Smooth muscle cell of the brain vasculature (primary cell): ENCODE data around the gene ZNF473.

Experiments
- DNase-seq: peaks from one replicate; pipeline ENCODE4 v3.0.0-alpha.2; 2012; ENCODE audit warnings: low read depth, low spot score

Gene ZNF473

DNA sequence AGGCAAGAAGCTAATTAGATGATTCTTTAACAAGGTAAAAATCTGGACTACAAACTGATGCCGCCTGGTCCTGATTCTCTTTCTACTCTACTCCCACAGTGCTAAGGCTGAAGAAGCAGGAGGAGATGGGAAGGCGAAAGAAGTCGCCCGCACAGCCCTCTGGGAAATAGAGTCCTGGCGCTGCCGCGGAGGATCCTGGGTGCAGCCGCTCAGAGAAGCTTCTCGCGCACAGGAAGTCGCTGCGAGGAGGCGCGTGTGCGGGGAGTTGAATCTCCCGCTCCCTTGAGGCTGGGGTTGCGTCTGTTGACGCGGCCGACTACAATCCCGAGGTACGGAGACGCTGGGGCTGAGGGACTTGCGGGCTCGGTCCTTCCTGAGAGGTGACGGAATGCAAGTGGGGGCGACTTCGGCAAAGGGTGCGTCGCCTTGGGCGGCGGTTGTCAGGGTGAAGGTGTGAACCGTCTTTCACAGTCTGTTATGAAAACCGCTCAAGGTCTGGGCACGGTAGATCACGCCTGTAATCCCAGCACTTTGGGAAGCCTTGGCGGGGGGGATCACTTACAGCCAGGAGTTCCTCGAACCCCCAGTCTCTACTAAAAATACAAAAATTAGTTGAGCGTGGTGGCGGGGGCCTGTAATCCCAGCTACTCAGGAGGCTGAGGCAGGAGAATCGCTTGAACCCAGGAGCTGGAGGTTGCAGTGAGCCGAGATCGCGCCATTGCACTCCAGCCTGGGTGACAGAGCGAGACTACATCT, at the start of gene ZNF473:
TSS of gene ZNF473 (plus strand) at position 212 of the 756 bp plus-strand sequence. CDS start 5,078 bp downstream, outside the sequence.
- peak; percentile 90 for DNase-seq

DNA sequence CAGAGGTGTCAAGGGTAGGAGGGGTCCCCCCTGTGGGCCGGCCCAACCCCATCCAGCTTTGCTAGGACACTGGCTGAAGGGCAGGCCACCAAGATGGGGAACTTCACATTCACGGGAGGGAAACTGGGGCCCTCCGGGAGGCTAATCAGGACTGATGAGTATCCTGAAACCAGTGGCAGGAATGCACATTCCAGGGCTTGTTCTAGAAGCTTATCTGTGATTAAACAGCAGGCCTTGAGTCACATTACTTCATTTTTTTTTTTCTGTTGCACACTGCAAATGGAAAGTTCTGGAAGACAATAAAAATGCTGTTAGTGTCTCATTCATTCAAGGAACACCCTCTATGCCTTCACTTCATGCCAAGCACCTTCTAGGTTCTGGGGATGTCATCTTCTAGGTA, 49.3 kb upstream of the ZNF473 start:
- no peak for DNase-seq

DNA sequence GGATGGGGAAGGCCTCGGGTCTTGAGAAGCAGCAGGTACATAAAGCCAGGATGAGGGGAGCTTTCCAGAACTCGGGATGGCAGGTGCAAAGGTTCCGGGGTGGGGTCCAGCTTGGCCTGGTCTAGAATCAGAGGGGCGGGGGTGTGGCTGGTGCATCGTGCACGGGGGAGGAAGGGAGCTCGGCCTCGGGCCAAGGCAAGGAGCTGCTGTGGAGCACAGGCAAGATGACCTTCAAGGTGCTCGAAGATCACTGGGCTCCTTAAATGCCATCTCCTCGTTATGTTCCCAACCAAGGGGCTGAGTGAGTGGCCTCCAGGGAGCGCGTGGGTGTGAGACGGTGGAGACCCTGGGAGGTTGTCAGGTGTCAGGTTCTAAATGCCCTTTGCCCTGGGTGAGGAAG, 48.7 kb upstream of the ZNF473 start:
- no peak for DNase-seq

DNA sequence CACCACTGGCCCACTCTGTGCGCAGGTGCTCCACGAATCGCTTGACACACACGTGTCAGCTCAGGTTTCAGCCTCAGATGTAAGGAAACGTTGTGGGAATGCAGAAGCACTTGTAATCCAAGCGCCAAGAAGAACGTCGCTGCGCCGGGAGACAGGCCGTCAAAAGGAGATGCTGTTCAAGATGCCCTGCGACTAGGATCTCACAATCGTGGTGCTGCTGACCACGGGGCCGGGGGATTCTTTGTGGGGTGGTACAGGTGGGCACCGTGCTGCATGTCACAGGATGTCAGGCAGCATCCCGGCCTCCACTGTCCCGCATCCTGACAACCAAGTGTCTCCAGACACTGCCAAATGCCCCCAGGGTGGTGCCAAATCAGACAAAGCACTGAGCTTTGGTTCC, 47.9 kb upstream of the ZNF473 start:
- DNase-seq = no peak

DNA sequence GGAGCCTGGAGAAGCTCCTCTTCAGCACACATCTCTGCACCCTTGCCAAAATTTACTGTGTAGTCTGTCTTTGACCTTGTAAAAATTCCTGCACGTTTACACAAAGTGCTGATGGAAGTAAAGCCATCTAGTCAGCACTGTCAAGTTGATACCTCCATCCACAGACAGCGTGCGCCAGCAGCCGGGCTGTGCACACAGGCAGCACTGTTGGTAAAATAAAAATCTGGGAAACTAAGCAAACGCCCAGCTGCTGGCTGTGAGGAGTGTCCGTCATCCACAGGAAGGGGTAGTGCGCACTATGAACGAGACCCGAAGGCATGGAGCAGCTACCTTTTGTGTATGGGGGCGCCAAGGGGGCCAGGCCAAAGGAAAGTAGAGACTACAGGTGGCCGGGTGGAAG, 47.5 kb upstream of the ZNF473 start:
- no peak for DNase-seq

DNA sequence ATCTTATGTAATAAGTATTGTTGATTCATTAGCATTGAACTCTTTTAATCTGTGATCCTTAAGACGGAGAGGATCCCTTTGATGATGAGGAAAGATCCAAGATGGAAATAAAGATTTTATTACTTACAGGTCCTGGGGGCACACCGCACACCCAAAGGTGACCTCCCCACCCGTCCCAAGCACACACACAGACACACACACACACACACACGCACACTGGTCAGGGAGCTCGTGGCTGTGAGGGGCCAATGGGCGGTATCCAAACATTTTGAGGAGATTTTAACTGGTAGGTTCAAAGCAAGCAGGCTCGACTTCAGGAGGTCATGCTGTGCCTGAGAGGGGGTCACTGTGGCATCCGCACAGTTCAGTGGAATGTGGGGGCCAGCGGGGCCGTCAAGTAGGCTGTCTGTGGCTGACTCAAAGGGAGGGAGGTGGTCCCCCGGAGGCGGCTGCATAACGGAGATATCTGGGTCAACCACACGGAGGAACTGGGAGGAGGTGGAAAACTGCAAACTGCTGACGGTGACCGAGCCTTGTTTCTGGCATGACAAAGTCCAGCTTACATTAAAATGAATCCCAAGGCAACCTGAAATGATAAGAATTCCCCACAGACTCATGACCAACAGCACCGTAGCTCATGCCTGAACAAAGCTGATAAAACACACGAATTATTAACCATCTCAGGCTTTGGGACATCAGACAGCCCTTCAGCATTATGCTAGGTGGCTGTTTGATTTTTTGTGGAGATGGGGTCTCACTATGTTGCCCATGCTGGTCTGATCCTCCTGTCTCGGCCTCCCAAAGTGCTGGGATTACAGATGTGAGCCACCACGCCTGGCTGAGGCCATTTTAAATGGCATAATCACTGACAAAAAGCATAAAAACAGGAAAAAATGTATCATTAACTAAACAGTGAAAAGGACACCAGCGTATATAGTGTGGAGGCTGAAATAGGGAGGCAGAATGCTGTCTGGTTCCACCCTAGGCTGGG, 43.9 kb upstream of the ZNF473 start:
- no peak for DNase-seq

DNA sequence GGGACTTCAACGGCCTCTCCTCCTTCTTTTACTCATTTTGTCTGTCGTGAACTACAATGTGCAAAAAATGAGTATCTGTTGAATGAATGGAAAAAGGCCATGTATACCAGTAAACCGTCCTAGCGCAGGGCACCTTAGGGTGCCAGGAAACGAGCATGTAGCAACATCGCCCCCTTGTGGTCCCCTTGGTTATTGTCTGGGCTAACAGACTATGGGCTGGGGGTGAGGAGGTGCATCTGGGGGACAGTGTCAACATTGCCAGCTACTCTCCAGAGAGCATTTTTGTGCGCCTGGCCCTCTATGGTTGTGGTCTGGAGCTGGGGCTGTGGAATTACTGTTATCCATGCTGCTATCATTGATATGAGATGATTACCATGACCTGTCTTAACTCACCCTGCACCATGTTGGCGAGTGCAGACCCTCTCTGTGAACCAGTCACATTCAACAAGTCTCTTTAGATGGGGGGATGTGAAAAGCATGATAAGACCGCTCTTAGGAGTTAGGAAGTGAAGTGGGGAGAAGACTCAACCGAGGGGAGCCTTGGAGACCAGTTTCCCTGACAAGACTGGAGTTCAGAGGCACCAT, 42.1 kb upstream of the ZNF473 start:
- no peak for DNase-seq

DNA sequence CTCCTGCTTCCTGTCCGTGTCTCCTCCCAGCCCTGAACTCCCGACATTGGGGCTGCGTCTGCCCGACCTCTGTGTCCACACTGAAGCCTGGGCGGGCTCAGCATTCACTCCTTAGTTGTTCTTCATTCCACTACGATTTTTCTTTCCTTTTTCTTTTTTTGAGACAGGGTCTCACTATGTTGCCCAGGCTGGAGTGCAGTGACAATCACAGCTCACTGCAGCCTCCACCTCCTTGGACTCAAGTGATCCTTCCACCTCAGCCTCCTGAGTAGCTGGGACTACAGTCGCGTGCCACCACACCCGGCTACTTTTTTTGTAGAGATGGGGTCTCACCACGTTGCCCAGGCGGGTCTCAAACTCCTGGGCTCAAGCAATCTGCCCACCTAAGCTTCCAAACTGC, 41.3 kb upstream of the ZNF473 start:
- DNase-seq = no peak

DNA sequence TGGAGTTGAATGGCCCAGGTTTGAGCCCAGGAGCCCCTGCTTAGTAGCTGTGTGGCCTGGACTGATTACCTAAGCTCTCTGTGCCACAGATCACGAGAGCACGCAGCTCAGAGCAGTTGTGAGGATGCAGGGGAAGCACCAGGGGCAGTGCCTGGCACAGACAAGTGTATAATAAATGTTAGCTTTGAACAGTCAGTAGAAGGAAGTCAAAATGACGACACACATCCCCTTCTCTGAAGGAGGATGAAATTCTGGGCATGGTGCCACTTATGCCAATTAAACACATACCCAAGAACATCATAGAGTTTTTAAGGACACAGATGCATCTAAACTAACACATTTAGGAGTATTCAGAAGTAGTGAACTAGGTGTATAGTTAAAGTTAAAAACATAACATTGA, 39.9 kb upstream of the ZNF473 start:
- no peak for DNase-seq

DNA sequence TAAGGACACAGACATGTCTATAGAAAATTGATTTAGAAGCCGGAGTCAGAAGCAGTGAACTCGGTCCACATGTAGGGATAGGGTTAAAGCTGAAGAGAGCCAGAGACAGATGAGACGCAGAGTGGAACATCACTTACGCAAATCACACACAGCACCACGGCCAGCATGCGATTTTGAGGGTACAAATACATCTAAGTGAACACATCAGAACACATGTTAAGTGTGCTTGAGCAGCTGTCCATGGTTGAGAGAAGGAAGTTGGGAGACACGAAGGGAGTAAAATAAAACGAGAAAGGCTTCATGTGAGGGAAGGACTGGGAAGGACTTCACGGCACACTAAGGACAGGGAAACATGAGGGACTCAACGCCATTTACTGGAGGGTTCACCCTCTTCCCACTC, 39.5 kb upstream of the ZNF473 start:
- no peak for DNase-seq

DNA sequence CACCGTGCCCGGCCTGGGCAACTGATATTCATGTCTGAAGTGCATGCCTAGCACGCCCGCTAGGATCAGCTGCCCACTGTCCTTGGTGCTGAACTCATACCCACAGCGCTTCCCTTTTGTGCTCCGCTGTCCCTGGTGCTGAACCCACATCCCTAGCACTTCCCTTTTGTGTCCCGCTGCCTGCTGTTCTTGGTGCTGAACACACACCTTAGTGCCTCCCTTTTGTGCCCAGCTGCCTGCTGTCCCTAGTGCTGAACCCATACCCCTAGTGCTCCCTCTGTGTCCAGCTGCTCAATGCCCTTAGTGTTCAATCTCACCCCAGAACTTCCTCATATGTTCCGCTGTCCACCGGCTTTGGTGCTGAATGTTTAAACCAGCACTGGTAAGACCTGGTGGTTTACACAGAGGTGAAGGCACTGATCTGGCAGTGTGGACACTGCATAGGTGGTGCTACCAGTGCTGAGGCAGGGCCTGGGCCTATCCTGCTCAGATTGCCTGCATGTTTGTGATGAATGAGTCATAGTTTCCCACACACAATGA, 38.6 kb upstream of the ZNF473 start:
- DNase-seq = peak; percentile 78

DNA sequence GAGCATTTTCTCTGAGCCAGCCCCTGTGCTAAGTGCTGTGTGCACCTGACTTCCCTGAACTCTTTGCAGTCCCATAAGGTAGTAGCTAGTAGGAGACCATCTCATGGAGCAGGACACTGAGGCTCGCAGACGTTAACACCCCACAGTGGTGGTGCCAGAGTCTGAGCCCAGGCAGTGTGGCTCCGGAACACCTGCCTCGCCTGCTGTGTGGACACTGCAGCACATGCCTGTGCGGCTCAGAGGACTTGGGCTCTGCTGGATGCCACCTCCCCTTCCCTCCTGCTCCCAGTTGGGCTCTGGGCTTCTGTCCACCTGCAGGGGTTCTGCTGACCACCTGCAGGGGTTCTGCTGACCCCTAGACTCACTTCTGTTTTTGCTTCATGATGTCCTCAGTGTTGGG, 37.8 kb upstream of the ZNF473 start:
- DNase-seq = no peak

DNA sequence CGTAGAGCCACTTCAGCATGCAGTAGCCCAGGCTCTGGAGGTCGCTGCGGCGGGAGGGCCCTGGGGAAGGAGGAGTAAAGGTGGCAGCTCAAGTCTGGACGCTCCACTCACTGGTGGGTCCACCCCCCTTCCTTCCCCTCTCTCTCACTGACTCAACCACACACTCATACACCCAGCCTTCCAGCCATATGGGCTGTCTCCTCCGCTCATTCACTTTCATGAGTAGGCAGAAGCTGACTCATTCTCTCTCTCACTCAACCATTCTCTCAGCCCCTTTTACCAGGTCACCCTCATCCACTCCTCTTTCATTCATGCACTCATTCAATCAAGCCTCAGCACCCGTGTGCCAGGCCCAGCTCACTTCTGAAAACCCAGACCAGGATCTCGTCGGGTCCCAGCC, 37.4 kb upstream of the ZNF473 start:
- no peak for DNase-seq

DNA sequence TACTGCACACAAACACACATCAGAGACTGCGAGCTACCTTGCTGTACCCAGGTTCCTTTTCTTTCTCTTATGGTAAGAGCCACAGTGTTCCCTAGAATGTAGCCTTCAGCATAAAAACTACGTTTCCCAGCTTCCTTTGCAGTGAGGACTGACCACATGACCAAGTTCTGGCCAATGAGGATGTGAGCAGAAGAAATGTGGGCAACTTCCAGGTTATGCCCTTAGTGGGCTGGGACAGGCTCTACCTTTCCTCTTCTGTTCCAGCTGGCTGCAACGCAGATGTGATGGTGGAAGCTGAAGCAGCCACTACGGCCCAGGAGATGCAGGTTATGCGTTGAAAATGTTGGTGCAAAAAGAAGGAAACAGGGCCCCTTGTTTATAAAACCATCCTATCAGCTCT, 28.1 kb upstream of the ZNF473 start:
- no peak for DNase-seq

DNA sequence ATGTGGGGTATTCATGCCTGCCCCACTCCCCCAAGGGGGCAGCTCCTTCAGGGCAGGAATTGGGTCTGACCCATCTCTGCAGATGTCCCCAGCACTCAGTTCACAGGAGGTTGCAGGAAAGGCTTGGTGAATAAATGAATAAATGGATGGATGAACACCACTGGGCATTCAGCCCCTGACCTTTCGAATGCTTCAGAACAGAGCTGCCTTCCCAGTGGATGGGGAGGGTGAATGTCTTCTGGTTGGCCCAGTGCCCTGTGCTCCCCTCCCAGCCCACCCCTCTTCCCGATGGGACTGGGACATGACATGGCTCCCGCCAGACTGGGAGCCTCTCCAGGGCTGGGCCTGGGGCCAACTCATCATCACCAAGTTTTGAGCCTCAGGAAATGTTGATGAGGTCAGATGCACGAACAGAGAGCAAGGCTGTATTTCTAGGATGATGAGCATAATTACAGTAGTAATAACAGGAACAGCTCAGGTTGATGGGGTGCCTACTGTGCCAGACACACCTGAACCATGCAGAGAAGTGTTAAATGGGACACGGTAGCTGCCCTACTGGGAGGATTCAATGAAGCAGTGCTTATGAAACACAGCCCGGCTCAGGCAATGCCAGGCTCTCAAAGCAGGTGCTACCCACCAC, 26.3 kb upstream of the ZNF473 start:
- DNase-seq = no peak

DNA sequence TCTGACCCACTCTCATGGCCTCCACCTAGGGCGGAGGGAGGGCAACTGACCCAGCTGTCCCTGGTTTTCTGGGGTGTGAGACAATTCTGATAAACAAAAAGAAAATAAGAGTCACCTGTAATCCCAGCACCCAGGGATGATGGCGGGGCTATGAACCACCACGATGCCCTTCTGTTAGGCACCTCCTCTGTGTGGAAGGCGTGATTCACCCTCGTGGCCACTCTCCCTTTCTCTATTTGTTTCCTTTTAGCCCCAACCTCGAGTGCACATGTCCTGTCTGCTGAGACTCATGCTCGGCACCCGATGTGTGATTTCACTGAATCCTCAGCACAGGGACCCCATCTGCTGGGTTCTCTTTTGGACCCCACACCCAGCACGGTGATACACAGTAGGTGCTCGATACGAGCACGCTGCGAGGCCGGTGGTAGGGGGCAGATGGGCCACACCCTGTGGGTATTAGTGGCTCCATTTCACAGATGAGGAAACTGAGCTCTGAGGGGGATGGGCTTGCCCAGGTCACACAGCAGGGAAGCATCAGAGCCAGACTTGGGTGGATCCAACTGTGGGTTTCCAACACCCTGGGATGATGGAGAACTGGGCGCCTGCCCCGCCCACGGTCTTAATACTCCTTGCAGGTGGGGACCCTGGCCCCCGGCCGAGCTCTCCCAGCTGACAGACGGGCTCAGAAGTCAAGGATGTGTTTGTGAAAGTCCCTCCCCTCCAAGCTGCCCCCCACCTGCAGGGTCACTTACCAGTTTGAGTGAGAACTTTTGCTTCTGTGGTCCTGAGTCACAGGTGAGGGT, 25.6 kb upstream of the ZNF473 start:
- DNase-seq = no peak

DNA sequence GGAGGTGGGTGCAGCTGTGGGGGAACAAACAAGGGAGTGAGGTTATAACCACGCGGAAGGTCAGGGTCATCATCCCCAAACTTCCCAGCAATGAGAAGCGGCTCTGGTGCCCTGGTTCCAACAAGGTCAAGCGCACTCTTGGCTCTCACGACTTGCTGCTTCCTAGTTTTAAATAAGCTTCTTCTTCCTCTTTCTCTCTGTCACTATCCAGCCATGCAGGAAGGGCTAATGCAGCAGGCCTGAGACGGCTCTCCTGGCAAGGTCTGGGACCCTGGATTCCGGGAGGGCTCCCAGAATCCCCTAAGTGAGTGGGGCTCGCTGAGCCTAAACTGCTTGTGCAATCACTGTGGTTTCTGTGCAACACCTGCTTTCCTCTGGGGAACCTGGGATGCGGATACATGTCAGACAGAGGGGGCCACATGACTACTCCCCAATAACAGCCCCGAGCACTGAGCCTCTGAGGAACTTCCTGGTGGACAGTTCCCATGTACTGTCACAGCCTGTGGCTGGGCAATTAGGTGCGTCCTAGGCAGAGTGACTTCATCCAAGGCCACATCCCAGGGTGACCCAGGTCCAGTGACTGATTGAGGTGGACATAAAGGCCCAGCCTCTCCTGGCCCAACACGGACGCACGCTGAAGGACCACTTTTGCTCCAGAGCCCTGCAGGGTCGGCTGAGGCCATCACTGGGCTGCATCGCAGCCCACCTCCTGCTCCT, 24.8 kb upstream of the ZNF473 start:
- DNase-seq = no peak

DNA sequence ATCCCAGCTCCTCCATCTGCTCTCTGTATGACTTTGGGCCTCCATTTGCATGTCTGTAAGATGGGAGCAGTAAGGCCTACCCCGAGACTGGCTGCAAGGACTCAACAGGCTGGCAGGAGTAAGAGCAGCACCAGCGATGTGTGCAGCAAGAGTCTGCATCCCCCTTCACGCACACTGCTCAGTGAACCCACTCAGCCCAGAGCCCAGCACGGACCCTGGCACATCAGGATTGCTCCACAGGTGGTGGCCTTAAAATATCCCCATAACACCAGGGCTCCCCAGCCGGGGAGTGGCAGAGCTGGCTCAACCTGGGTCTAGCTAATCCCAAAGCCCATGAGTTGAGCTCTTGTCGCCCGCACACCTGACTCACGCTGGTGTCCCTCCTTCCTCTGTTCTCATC, 24.0 kb upstream of the ZNF473 start:
- no peak for DNase-seq

DNA sequence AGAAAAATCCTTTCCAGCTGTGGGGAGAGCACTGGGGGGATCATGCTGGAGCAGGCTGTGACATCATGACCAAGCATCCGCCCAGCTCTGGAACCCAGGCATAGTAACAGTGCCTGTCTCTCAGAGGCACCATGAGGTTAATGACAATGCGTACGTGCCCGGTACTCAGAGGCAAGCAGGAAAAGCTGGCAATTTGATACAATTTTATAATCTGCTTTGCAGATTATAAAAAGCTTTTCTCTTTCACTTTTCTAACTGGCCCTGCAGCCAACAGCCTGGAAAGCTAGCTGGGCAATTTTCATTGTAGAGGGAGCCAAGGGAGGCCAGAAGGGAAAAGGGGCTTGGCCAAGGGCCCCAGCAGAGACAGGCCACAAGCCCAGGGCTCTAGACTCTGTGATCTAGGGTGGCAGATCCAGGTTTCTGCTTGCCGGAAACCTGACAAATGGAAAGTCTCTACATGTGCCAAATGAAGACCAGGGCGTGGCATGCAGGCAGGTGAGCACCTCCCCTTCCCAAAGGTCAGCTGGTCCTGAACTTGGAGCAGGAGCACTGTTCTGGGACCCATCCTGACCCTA, 23.3 kb upstream of the ZNF473 start:
- no peak for DNase-seq
